Ovary (tissue), 9 donors: ENCODE results near the gene SPAG4. TPM values are rescaled to one million over a fixed set of nuclear protein-coding genes. Genes with fewer than 3 reads are reported as not detected.

ENCODE experiments used
- DNase-seq, 5 donors: peaks; one replicate each; pipeline ENCODE4 v3.0.0-alpha.2; 2019 to 2020
- H3K27ac ChIP-seq, 2 donors: fragments of 200-600 bp; one replicate each; pipeline versions ENCODE4 v1.5.1 to v1.8.0; 2019 to 2022
- H3K27me3 ChIP-seq: fragments of 200-600 bp; one replicate; pipeline ENCODE4 v1.8.0; 2022
- H3K36me3 ChIP-seq: fragments of 200-600 bp; sonication (generic); one replicate; pipeline ENCODE4 v1.5.1; 2019
- H3K4me1 ChIP-seq: one replicate; pipeline ENCODE4 v1.8.1; 2013; ENCODE audit warnings: mild to moderate bottlenecking, moderate library complexity; ENCODE audit not compliant: insufficient read depth
- H3K4me3 ChIP-seq: fragments of 200-600 bp; sonication (generic); one replicate; pipeline ENCODE4 v1.5.1; 2017
- H3K9me3 ChIP-seq, 2 donors: fragments of 200-600 bp in 1 of 2; sonication (generic) in 1 of 2; one replicate each; pipeline versions ENCODE4 v1.5.1 to v1.8.1; 2013 to 2019; ENCODE audit warnings: mild to moderate bottlenecking in 1 of 2, moderate library complexity in 1 of 2
- CTCF ChIP-seq, 3 donors: fragments of 450-650 bp in 2 of 3; fragments of 200-600 bp in 1 of 3; IDR thresholded peaks; one replicate each; pipeline versions ENCODE4 v1.5.1 to v1.8.0; 2016 to 2022; ENCODE audit warnings: antibody characterized with exemption in 3 of 3, mild to moderate bottlenecking in 1 of 3
- EP300 ChIP-seq: sonication (generic); formaldehyde crosslinking; IDR thresholded peaks from one replicate; pipeline ENCODE4 v1.6.1; 2017; ENCODE audit warnings: antibody characterized with exemption
- POLR2A ChIP-seq: fragments of 450-650 bp; IDR thresholded peaks from one replicate; pipeline ENCODE4 v1.6.1; 2017; ENCODE audit warnings: antibody characterized with exemption, mild to moderate bottlenecking, moderate library complexity
- WGBS, 3 donors: extraction: QIAGEN DNeasy Blood & Tissue Kit in 1 of 3; methylation state at CpG; one replicate each; pipeline versions ENCODE4 v1.1.5 to v1.1.7; 2013 to 2017; 5-methylcytosine and 5-hydroxymethylcytosine counted together
- intact Hi-C, 4 donors: fragments of 100-400 bp; cut with DNase I; formaldehyde crosslinking; loops; one replicate each; pipeline versions ENCODE4 v1.11.0 to v1.15.1; 2022 to 2023
- polyA plus RNA-seq, 2 donors: library from polyadenylated mRNA; stranded (reverse); fragments of 200-250 nt in 1 of 2; fragments of 350-450 nt in 1 of 2; fragmentation: Illumina TruSeq in 1 of 2; extraction: RNeasy Lipid Tissue Mini Kit (QIAGEN cat#74804) in 1 of 2; gene quantifications; one replicate each; pipeline ENCODE4 v1.2.3, GENCODE V29; 2013 to 2014
- total RNA-seq, 7 donors: library from RNA; depleted of rRNA in 2 of 7; stranded (reverse); fragments of >200 nt in 2 of 7; fragmentation: NEBNext Ultra II Directional in 3 of 7; extraction: Animal tissue kit (Norgen Biotek cat#: 25700) in 3 of 7; gene quantifications; one replicate each; pipeline versions ENCODE4 v1.1.0 to v1.2.4, GENCODE V29; 2016 to 2023
- donor health status: DM: no; HTN: no; CAD: no; lungs with moderate emphysema.
- donor health status: DM: no; HTN: no; CAD: no.
- donor health status: Bipolar disorder and iron deficiency.
- donor health status: DM: yes; HTN: yes; CAD: no.
- donor health status: DM: no; HTN: no; CAD: no.
- donor health status: DM: yes; HTN: yes; CAD: no.

Gene SPAG4
- total and polyA plus RNA-seq, 9 donors: 1.00 to 12.8 (median 9.6) TPM

- H3K27ac ChIP-seq: no peak overlapping the region
- H3K4me1 ChIP-seq: peaks cover 6% of the 10 kb centered on the region
- DNase-seq: no peak
- H3K4me3 ChIP-seq: no peak overlapping the region
- WGBS, 3 donors: 91 to 93% (median 91%) methylated on average over 15 of the region's 15 CpGs
- intact Hi-C loops: loop anchor here in 1 of 4 donors (10.0 kb wide), 2 partner anchors 92 to 282 kb away; partner anchors contain the start of genes NFS1 and ROMO1
- no peaks in the 10 kb centered on the region for H3K9me3 ChIP-seq
- no peaks in the 10 kb centered on the region for H3K36me3 ChIP-seq
- TF ChIP-seq EP300: no peak
- no peak for TF ChIP-seq CTCF (IDR thresholded peaks at IDR 0.05)
- no peak for TF ChIP-seq POLR2A
- H3K27me3 ChIP-seq: no peaks in the 10 kb centered on the region
Observed at GRCh38 chr20:35602851-35603495, 12.7 kb upstream of the SPAG4 start.

DNA sequence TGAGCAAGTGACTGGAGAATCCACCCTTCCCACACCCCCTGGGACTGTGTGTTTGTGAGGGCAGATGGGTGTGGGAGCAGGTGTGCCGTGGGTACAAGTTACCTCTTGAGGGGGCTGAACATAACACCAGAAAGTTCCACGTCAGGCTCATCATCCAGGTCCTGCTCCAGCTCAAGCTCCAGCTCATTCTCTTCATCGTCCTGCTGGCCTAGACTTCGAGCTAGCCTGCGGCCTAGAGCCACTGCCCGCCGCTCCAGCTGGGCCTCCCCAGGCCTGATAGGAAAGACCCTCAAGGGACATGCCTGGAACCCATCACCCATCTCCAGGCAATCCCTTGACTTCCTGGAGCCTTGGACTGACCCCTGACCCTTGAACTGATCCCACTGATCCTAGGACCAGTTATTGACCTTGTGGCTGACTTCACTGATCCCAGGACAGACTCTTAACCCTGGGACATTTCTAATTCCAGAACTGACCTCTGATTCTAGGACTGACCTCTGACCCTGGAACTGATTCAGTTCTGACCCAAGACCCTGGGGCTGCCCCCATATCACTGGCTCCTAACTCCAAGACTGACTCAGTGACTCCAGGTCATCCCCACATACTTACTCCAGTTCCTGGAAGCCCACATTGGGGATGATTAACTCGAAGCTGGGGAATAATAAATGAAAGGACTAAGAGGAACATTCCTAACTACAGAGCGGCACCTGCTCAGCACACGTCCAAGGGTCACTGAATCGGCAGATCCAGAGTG is 11.8 kb upstream of the SPAG4 start:
- 90 to 93% (median 90%) methylated on average over 11 of the region's 11 CpGs for WGBS, 3 donors
- DNase-seq: no peak

DNA sequence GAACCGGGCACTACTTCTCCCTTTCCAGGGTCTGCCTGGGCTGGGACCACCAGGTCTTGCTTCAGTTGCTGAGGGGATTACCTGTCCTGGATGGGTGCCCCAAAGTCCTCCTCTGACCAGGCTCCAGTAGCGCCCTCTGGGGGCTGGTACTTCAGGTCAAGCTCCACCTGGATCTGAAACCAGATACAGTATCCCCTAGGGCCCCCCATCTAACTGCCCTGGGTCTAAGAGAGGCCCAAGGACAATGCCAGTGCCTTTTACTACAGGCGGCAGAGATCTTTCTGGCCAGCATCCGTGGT is 11.2 kb upstream of the SPAG4 start:
- intact Hi-C loops: loop anchor here in 1 of 4 donors (10.0 kb wide), 2 partner anchors 90 to 280 kb away; partner anchors contain the start of genes NFS1 and ROMO1
- Histone ChIP-seq H3K36me3 (no peaks in the 10 kb centered on the region), H3K4me3 (no peak overlapping the region), H3K4me1 (peaks cover 6% of the 10 kb centered on the region), H3K9me3 (no peaks in the 10 kb centered on the region), H3K27ac (no peak overlapping the region), H3K27me3 (no peaks in the 10 kb centered on the region)
- no peak for DNase-seq
- 56 to 65% (median 63%) methylated on average over 4 of the region's 4 CpGs for WGBS, 3 donors
- no peak for TF ChIP-seq EP300
- no peak for TF ChIP-seq CTCF (IDR thresholded peaks at IDR 0.05)
- TF ChIP-seq POLR2A: no peak

More for the DNA sequence above, 11.8 kb upstream of the SPAG4 start:
- TF ChIP-seq EP300 (no peak), POLR2A (no peak), CTCF (IDR thresholded peaks at IDR 0.05) (no peak)
- Histone ChIP-seq H3K4me3 (no peak overlapping the region), H3K36me3 (no peaks in the 10 kb centered on the region), H3K27ac (no peak overlapping the region), H3K27me3 (no peaks in the 10 kb centered on the region), H3K9me3 (no peaks in the 10 kb centered on the region), H3K4me1 (peaks cover 6% of the 10 kb centered on the region)
- intact Hi-C loops: loop anchor here in 1 of 4 donors (10.0 kb wide), 2 partner anchors 91 to 281 kb away; partner anchors contain the start of genes NFS1 and ROMO1

DNA sequence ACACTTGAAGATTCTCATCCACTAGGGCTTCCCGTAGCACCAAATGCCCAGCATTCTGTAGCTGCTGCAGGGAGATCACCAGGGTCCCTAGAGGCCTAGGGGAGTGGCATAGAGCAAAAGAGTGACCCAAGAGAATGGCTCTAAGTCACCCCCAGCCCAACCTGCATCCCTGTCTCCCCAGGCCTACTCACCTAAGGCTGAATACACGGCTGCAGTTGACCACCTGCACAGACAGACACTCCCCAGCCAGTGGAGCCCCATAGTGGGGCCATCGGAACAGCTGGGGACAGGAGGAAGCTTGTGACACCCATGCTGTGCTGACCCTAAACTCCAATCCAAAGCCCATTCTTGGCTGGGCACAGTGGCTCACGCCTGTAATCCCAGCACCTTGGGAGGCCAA is 9.5 kb upstream of the SPAG4 start:
- Histone ChIP-seq H3K36me3 (no peaks in the 10 kb centered on the region), H3K4me3 (no peak overlapping the region), H3K27ac (no peak overlapping the region), H3K27me3 (no peaks in the 10 kb centered on the region), H3K9me3 (no peaks in the 10 kb centered on the region), H3K4me1 (peaks cover 4% of the 10 kb centered on the region)
- no peak for DNase-seq
- intact Hi-C loops: loop anchor here in 1 of 4 donors (10.0 kb wide), 2 partner anchors 89 to 279 kb away; partner anchors contain the start of genes NFS1 and ROMO1
- TF ChIP-seq POLR2A (no peak), EP300 (no peak), CTCF (IDR thresholded peaks at IDR 0.05) (no peak)
- WGBS, 3 donors: 84 to 88% (median 86%) methylated on average over 4 of the region's 4 CpGs
